HG03064 (cell line): ENCODE results near the gene IL1RAPL2.
A peak's percentile ranks its signal among the peaks of the same experiment; 100 is the strongest.
"Not testable (repeated sequence)": the region's sequence is repeated elsewhere in the genome, so short reads cannot be mapped to it uniquely, and the experiment has no call there.

Experiments
- ATAC-seq: cut with Tn5 transposase; IDR thresholded peaks from one replicate; pipeline ENCODE4 v1.9.1; 2021; ENCODE audit warnings: low read depth; ENCODE audit not compliant: unreplicated experiment

Gene IL1RAPL2

GRCh38 chrX:104842646-104843045 lies 276.6 kb downstream of the IL1RAPL2 start:
- ATAC-seq: no peak

GRCh38 chrX:104852241-104852640 lies 286.2 kb downstream of the IL1RAPL2 start:
- ATAC-seq: no peak

GRCh38 chrX:104854188-104854587 lies 288.2 kb downstream of the IL1RAPL2 start:
- ATAC-seq: no peak

GRCh38 chrX:104854790-104855340 lies 288.9 kb downstream of the IL1RAPL2 start:
- ATAC-seq: no peak

GRCh38 chrX:104863466-104863865 lies 297.5 kb downstream of the IL1RAPL2 start:
- no peak for ATAC-seq

GRCh38 chrX:104864296-104864695 lies 298.3 kb downstream of the IL1RAPL2 start:
- no peak for ATAC-seq

GRCh38 chrX:104877504-104877903 lies 311.5 kb downstream of the IL1RAPL2 start:
- no peak for ATAC-seq

GRCh38 chrX:104902070-104902469 lies 336.1 kb downstream of the IL1RAPL2 start:
- no peak for ATAC-seq

GRCh38 chrX:104909694-104910093 lies 343.7 kb downstream of the IL1RAPL2 start:
- ATAC-seq: not testable (repeated sequence)

GRCh38 chrX:104913348-104913747 lies 347.3 kb downstream of the IL1RAPL2 start:
- ATAC-seq: no peak

- not testable (repeated sequence) for ATAC-seq
Measured at GRCh38 chrX:104914686-104915085, 348.7 kb downstream of the IL1RAPL2 start.

GRCh38 chrX:104918122-104918521 lies 352.1 kb downstream of the IL1RAPL2 start:
- no peak for ATAC-seq

GRCh38 chrX:104921584-104922205 lies 355.7 kb downstream of the IL1RAPL2 start:
- ATAC-seq: peak; percentile 20

- peak; percentile 92 for ATAC-seq
Measured at GRCh38 chrX:104922206-104922621, 356.2 kb downstream of the IL1RAPL2 start.

GRCh38 chrX:104929324-104929723 lies 363.3 kb downstream of the IL1RAPL2 start:
- no peak for ATAC-seq

GRCh38 chrX:104935581-104935980 lies 369.6 kb downstream of the IL1RAPL2 start:
- ATAC-seq: no peak

- ATAC-seq: no peak
Measured at GRCh38 chrX:104953251-104953650, 387.3 kb downstream of the IL1RAPL2 start.

- ATAC-seq: no peak
Measured at GRCh38 chrX:104961926-104962325, 395.9 kb downstream of the IL1RAPL2 start.

- no peak for ATAC-seq
Measured at GRCh38 chrX:104968241-104968640, 402.2 kb downstream of the IL1RAPL2 start.

GRCh38 chrX:104972737-104973136 lies 406.7 kb downstream of the IL1RAPL2 start:
- ATAC-seq: no peak

GRCh38 chrX:104987063-104987462 lies 421.1 kb downstream of the IL1RAPL2 start:
- ATAC-seq: no peak

GRCh38 chrX:104988038-104988437 lies 422.0 kb downstream of the IL1RAPL2 start:
- no peak for ATAC-seq
